ENCODE results near the gene HSPB1.
"Not testable (repeated sequence)": the region's sequence is repeated elsewhere in the genome, so short reads cannot be mapped to it uniquely, and the experiment has no call there.

HSPB1 gene

GRCh38 chr7:76302347-76303201, at the start of gene HSPB1:
HSPB1 (plus strand) TSS chr7:76302673; CDS start chr7:76302713, 40 bp downstream.
- peak; percentile 85 to 87 for DNase-seq

- no peak for DNase-seq
Measured at GRCh38 chr7:76254781-76255180, 47.7 kb upstream of the HSPB1 start.

DNA sequence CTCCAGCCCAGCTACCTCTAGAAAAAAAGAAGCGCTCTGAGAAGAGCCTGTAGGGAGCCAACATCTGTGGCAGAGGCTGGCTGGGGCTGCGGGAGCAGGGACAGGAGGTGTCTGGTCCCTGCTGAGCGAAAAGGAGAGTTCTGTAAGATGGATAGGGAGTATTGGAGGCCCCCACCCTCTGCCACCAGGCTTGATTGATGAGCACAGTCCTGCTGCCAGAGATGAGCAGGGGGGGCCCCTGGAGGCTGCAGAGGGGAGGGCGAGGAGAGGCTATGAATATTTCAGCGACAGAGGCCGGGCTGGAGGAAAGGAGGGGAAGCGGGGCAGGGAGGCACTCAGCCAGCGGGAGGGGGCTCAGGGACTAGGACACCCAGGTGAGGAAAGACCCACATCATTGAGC, 44.5 kb upstream of the HSPB1 start:
- DNase-seq, result no peak

GRCh38 chr7:76259124-76260093, 43.1 kb upstream of the HSPB1 start:
- no peak for DNase-seq

- DNase-seq, result no peak
Measured at GRCh38 chr7:76260171-76260703, 42.2 kb upstream of the HSPB1 start.

GRCh38 chr7:76261329-76261728, 41.1 kb upstream of the HSPB1 start:
- no peak for DNase-seq

DNA sequence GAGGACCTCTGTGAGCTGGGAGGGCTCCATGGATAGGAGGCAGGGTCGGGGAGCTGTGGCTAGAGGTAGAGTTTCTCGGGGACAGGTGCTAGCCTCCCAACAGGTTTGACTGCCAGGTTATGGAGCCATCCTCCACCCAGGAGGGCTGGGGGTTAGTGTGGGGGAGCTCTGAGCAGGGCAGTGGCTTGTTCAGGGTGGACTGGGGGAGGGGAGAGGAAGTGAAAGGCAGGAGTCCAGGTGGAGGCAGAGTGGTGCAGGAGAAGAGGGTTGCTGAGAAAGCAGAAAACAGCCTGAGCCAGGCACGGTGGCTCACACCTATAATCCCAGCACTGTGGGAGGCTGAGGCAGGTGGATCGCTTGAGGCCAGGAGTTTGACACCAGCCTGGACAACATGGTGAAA, 40.5 kb upstream of the HSPB1 start:
- no peak for DNase-seq

GRCh38 chr7:76262683-76263402, 39.6 kb upstream of the HSPB1 start:
- peak; percentile 74 to 78 for DNase-seq

GRCh38 chr7:76265299-76265698, 37.2 kb upstream of the HSPB1 start:
- no peak for DNase-seq

GRCh38 chr7:76267107-76267893, 35.2 kb upstream of the HSPB1 start:
- DNase-seq, result no peak

DNA sequence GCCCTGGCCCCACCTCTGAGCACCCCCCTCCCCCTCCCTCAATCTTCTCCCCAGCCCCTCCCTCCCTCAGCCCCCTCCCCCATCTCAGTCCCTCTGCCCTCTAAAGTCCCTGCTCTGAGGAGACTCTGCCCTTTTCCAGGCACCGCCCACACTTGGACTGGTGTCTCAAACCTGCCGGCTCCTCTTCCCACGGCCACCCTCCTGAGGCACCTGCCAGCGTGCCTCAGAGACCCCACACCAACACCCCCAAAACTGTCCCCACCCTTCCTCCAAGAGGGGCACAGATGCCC, 34.6 kb upstream of the HSPB1 start:
- no peak for DNase-seq

DNA sequence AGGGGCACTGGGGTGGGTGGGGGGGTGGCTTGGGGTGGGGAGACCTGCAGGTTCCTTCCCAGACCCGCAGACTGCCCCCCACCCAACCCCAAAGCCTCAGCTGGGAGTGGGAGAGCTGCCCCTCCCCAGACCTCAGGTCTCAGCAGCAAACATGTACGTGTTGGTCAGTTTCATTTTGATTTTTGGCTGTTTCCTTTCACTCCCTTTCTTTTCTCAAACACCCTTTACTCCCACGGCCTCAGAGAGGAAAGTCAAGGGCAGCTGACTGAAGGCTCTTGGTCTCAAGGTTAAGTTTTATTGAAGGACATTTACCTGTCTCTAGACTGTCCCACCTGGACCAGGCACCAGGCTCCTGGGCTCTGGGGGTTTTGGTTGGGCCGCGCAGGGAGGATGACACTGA, 34.1 kb upstream of the HSPB1 start:
- DNase-seq, result no peak

DNA sequence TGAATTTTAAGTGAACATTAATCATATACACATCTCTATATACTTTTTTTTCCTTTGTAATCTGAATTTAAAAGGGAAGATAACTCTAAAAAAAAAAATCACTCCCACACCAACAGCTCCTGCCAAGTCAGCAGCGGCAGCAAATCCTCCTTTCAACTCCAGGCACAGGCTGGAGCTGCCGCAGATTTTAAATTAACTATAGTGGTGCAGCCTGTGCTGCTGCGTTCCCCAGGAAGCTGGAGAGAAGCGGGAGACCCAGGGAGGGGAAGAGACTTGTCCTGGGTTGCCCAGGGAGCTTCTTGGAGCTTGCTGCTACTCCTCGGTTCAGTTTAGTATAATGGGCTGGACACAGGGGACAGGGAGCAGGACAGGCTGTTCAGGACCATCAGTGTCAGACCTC, 32.6 kb upstream of the HSPB1 start:
- no peak for DNase-seq

DNA sequence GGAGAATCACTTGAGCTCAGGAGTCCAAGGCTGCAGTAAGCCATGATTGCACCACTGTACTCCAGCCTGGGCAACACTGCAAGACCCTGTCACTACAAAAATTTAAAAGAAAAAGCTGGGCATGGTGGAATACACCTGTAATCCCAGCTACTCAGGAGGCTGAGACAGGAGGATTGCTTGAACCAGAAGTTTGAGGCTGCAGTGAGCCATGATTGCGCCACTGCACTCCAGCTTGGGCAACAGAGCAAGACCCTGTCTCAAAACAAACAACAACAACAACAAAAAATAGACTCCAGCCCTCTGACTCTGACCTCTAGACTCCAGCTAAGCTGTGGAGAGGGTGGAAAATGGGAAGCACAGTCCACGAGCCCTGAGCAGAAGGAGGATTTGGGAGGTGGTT, 31.1 kb upstream of the HSPB1 start:
- DNase-seq, result not testable (repeated sequence)

- no peak for DNase-seq
Measured at GRCh38 chr7:76272142-76272541, 30.3 kb upstream of the HSPB1 start.

DNA sequence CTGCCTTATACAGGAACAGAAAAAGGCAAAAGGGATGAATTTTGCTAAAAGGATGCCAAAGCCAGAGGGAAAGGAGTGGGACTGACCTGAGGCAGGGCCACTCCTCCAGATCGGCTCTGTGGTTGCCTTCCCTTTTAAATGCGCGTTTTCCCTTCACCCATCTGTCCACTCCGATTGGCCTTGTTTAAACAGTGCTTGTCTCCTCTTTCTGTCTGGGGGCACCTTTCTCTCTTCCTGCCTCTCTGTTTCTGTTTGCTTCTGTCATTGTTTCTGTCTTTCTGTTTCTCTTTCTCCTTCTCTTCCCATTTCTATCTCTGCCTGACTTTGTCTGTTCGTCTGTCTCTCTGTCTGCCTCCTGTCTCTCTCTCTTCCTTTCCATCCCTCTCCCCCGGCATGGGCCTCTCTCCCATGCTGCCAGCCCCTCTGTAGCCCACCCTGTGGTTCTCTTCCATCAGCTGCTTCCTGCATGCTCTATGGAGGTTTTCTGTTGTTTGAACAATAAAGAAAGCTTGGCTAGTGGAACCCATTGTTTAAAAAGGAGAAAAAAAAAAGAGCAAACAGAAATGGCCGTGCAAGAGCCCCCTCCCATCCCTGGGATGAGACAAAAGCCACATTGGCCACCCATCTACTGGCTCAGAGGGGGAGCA, 29.5 kb upstream of the HSPB1 start:
- DNase-seq, result peak in 1 of 2 experiments; percentile 61

- no peak for DNase-seq
Measured at GRCh38 chr7:76273503-76273902, 29.0 kb upstream of the HSPB1 start.

- DNase-seq, result peak in 1 of 2 experiments; percentile 18
Measured at GRCh38 chr7:76278540-76278939, 23.9 kb upstream of the HSPB1 start.

DNA sequence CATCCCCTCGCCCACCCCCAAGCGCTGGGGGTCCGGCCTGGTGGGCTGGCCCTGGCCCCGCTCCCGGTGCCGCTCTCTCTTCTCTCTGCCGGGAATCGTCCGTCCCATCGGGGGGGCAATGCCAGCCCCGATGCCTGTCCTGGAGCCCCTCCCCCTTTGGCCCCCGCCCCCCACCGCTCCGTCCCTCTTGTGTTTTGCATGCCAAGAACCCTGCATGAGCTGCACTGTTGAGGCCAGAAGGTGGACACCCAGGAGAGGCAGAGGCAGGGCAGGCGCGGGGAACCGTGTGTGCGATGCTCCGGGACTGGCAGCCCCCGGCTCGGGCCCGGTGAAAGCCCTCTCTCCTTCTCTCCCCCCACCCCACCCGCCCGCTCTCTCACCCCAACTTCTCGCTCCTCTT, 22.1 kb upstream of the HSPB1 start:
- no peak for DNase-seq

DNA sequence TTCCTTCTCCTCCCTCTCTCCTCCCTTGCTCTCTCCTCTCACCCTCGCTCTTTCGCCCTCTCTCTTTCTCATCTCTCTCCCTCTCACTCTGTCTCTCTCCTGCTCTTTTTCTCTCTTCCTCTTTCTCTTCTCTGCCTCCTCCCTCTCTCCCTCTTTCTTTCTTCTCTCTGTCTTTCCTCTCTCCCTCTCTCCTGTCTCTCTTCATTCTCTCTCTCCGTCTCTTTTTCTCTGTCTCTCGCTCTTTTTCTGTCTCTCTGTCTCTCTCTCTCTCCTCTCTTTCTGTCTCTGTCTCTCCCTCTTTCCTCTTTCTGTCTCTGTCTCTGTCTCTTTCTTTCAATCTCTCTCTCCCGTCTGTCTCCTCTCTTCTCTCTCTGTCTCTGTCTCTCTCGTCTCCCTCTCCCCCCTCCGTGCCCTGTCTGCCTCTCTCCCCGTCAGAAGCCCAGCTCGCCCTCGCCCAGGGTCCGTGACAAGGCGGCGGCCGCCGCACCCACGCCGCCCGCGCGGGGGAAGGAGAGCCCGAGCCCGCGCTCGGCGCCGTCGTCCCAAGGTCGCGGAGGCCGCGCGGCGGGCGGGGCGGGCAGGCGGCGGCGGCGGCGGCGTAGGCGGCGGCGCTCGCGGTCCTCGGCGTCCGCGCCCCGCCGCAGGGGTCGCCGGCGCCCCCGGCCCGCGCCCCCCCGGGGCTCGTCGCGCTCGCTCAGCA, 21.3 kb upstream of the HSPB1 start:
- no peak for DNase-seq

Data from NCI-H2081 (cell line).